Activated CD8-positive, alpha-beta T cell treated with anti-CD3 and anti-CD28 coated beads for 36 hours (primary cell): Measurements from ENCODE around the gene BICRA. TPM values are rescaled to one million over a fixed set of nuclear protein-coding genes. Genes with fewer than 3 reads are reported as not detected.
"Not testable (repeated sequence)": the region's sequence is repeated elsewhere in the genome, so short reads cannot be mapped to it uniquely, and the experiment has no call there.

Experiments used
- ATAC-seq: fragments of 200-7000 bp; cut with Tn5 transposase; one replicate; pipeline ENCODE4 v1.10.0; 2021; ENCODE audit warnings: mild to moderate bottlenecking, moderate library complexity
- CTCF ChIA-PET: fragments of 350-600 bp; sonication (Branson Sonifier 250); formaldehyde crosslinking; loops from one replicate; lab custom pipeline; 2021; ENCODE audit warnings: antibody characterized with exemption; lab: Charles Lee
- POLR2A ChIA-PET: fragments of 350-600 bp; sonication (Branson Sonifier 250); formaldehyde crosslinking; loops from one replicate; lab custom pipeline; 2021; ENCODE audit warnings: antibody characterized with exemption; lab: Charles Lee
- DNase-seq: peaks from one replicate; pipeline ENCODE4 v3.0.0-alpha.2; 2020
- H3K27ac Mint-ChIP-seq: one replicate; pipeline ENCODE4 v1.8.0; 2021; ENCODE audit warnings: mild to moderate bottlenecking, mixed read lengths
- H3K27me3 Mint-ChIP-seq: one replicate; pipeline ENCODE4 v1.8.0; 2021; ENCODE audit warnings: mixed read lengths
- H3K36me3 Mint-ChIP-seq: one replicate; pipeline ENCODE4 v1.8.0; 2021; ENCODE audit warnings: low read depth, mixed read lengths
- H3K4me1 Mint-ChIP-seq: one replicate; pipeline ENCODE4 v1.8.0; 2021; ENCODE audit warnings: low read depth, mixed read lengths
- H3K4me3 Mint-ChIP-seq: one replicate; pipeline ENCODE4 v1.8.0; 2021; ENCODE audit warnings: mild to moderate bottlenecking, moderate library complexity, mixed read lengths
- H3K9me3 Mint-ChIP-seq: one replicate; pipeline ENCODE4 v1.8.0; 2021; ENCODE audit warnings: mixed read lengths
- intact Hi-C: fragments of 100-400 bp; cut with micrococcal nuclease; formaldehyde crosslinking; loops from one replicate; pipeline ENCODE4 v1.10.0; 2022
- total RNA-seq, 2 experiments: library from RNA; stranded (reverse); gene quantifications; one replicate each; pipeline ENCODE4 v1.2.3, GENCODE V29; 2021
- TF ChIP-seq, protein P1 (sequence below): fragments of 200-600 bp; IDR thresholded peaks from one replicate; pipeline ENCODE4 v1.8.0; 2022; ENCODE audit warnings: antibody characterized with exemption, mild to moderate bottlenecking

BICRA gene
- total RNA-seq, 2 experiments from 2014 or later = 8.7 to 8.8 TPM

DNA sequence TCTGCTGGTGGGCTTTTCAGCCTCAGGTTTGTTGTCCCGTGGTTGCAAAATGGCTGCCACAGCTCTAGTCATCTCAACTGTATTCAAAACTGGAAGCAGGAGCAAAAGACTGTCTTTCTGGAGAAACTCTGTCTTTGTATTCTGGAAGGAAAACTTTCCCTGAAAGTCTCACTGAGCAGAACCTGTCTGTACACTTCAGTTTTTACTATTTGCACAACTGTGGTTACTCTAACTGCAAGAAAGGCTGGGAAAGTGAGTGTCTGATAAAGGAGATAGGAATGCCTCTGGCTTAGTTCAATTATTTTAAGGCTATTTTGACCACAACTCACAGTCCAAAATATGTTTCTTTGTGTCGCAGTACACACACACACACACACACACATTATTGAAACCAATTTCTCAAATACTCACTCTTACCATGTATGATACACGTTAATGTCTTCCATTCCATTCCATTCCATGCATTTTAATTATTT, 54.5 kb downstream of the BICRA start:
- no peaks in the 10 kb centered on the region for H3K27me3 Mint-ChIP-seq
- intact Hi-C loops = no loop called here
- POLR2A ChIA-PET = interaction anchor here (1.5 kb wide), 1 partner anchor 22 kb away, joined by 3 read pairs; no protein-coding TSS in a partner anchor
- no peak overlapping the region for H3K27ac Mint-ChIP-seq
- TF ChIP-seq, protein P1, sequence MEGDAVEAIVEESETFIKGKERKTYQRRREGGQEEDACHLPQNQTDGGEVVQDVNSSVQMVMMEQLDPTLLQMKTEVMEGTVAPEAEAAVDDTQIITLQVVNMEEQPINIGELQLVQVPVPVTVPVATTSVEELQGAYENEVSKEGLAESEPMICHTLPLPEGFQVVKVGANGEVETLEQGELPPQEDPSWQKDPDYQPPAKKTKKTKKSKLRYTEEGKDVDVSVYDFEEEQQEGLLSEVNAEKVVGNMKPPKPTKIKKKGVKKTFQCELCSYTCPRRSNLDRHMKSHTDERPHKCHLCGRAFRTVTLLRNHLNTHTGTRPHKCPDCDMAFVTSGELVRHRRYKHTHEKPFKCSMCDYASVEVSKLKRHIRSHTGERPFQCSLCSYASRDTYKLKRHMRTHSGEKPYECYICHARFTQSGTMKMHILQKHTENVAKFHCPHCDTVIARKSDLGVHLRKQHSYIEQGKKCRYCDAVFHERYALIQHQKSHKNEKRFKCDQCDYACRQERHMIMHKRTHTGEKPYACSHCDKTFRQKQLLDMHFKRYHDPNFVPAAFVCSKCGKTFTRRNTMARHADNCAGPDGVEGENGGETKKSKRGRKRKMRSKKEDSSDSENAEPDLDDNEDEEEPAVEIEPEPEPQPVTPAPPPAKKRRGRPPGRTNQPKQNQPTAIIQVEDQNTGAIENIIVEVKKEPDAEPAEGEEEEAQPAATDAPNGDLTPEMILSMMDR = no peak
- ATAC-seq (no peak), DNase-seq (no peak)
- H3K9me3 Mint-ChIP-seq = no peaks in the 10 kb centered on the region
- no peak overlapping the region for H3K4me3 Mint-ChIP-seq
- CTCF ChIA-PET = interaction anchor here (0.6 to 2.2 kb wide), 2 partner anchors 49 to 72 kb away, joined by 3 to 4 read pairs; no protein-coding TSS in a partner anchor
- peaks cover 13% of the 10 kb centered on the region for H3K4me1 Mint-ChIP-seq
- peaks cover 4% of the 10 kb centered on the region for H3K36me3 Mint-ChIP-seq

DNA sequence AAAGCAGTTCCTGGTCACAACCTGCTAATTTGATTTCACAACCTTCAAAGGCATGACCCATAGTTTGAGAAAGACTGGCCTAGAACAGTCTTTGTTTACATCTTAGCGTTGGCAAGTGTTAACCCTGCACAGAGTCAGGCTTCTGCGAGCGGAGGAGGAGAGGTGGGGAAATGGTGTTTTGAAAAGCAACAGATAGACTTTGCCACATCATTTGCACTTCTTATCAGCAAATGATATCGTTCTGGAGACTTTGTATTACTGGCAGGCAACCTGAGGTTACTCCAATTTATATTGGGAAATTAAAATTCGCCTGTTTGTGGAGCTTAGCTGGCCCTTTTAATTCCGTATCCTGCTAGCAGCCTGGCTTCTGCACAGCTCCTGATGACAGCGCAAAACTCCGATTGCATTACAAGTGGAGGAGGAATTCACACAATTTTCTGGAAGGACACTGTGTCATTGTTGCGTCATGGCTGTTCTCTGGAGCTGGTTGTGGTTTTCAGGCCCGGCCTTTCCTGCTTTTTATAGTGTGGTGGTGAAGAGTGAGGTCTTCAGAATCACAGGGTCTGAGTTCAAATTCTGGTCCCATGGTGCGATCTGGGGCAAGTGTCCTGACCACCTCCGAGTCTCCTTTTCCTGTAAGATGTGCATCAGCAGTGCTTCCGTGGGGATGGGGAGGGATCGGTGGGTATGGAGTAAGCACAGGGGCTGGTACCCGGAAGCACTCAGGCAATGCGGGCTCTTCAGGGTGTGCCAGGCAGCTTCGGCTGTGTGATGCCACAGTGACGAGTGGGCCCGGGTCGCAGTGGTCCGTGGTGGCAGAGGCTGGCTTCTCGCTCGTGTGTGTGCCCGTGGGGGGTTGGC, 55.2 kb downstream of the BICRA start:
- TF ChIP-seq, protein P1 = no peak
- Mint-ChIP-seq H3K4me3 (no peak overlapping the region), H3K27me3 (no peaks in the 10 kb centered on the region), H3K9me3 (no peaks in the 10 kb centered on the region), H3K36me3 (peaks cover 4% of the 10 kb centered on the region), H3K4me1 (peaks cover 13% of the 10 kb centered on the region), H3K27ac (no peak overlapping the region)
- intact Hi-C loops = no loop called here
- CTCF ChIA-PET = no interaction called here
- DNase-seq (no peak), ATAC-seq (no peak)
- POLR2A ChIA-PET = interaction anchor here (1.5 kb wide), 1 partner anchor 21 kb away, joined by 3 read pairs; no protein-coding TSS in a partner anchor

GRCh38 chr19:47668556-47668955, 59.6 kb downstream of the BICRA start:
- CTCF ChIA-PET = interaction anchor here (1.1 kb wide), 1 partner anchor 236 kb away, joined by 3 read pairs; no protein-coding TSS in a partner anchor
- H3K4me1 Mint-ChIP-seq, ATAC-seq, H3K27ac Mint-ChIP-seq, POLR2A ChIA-PET, H3K9me3 Mint-ChIP-seq, H3K4me3 Mint-ChIP-seq, H3K27me3 Mint-ChIP-seq, H3K36me3 Mint-ChIP-seq, DNase-seq, intact Hi-C loops: not testable (repeated sequence)

DNA sequence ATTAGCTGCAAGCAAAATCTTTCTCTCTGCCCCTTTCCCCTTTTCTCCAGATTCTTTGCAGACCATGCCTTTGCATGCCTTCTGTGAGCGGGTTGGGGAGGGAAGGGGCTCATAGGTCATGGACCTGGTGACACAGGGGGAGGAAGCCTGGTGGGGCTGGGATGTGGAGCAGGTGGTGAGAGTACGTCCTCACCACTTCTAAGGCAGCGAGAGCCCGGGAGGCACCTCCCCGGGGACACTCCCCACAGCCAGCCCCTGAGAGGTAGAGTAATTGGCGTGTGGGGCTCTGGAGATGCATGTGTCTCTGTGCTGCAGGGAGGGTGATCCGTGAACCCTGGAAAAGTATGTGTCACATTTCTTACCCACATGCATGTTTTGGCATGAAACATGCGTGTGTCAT, 61.8 kb downstream of the BICRA start:
- TF ChIP-seq, protein P1 = no peak
- H3K4me1 Mint-ChIP-seq = no peaks in the 10 kb centered on the region
- intact Hi-C loops = no loop called here
- no peaks in the 10 kb centered on the region for H3K9me3 Mint-ChIP-seq
- H3K27me3 Mint-ChIP-seq = no peaks in the 10 kb centered on the region
- ATAC-seq = no peak
- peaks cover 2% of the 10 kb centered on the region for H3K36me3 Mint-ChIP-seq
- CTCF ChIA-PET = no interaction called here
- POLR2A ChIA-PET = no interaction called here
- DNase-seq = no peak
- H3K4me3 Mint-ChIP-seq = no peak overlapping the region
- no peak overlapping the region for H3K27ac Mint-ChIP-seq

DNA sequence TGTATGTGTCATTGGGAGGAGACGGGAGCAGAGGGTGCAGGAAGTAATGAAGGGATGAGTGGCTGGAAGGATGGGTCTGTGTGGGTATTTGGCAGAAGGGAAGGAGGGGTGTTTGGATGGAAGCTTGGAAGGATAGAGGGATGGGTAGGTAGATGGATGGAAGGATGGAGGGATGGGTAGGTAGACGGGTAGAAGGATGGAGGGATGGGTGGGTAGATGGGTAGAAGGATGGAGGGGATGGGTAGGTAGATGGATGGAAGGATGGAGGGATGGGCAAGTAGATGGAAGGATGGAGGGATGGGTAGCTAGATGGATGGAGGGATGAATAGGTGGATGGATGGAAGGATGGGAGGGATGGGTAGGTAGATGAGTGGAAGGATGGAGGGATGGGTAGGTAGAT, 62.6 kb downstream of the BICRA start:
- H3K36me3 Mint-ChIP-seq = no peaks in the 10 kb centered on the region
- no peak overlapping the region for H3K4me3 Mint-ChIP-seq
- DNase-seq = no peak
- no peaks in the 10 kb centered on the region for H3K27me3 Mint-ChIP-seq
- ATAC-seq = no peak
- no peaks in the 10 kb centered on the region for H3K4me1 Mint-ChIP-seq
- ChIA-PET POLR2A (no interaction called here), CTCF (no interaction called here)
- no peaks in the 10 kb centered on the region for H3K9me3 Mint-ChIP-seq
- no peak overlapping the region for H3K27ac Mint-ChIP-seq
- intact Hi-C loops = no loop called here
- TF ChIP-seq, protein P1 = no peak
